ENCODE results near the gene TBC1D16.

GRCh38 chr17:79959042-79959441, 76.6 kb downstream of the TBC1D16 start:
- TF ChIP-seq CTCF (conservative IDR thresholded peaks at IDR 0.05 in 1 of 2, IDR thresholded peaks at IDR 0.05 in 1 of 2; ENCODE audit: low read depth in 1 of 2, low read length in 2 of 2), result no peak
- no peak for TF ChIP-seq EZH2 (IDR thresholded peaks at IDR 0.05; ENCODE audit: low read length, missing control alignments)
